Measurements from ENCODE around the gene LPCAT4.
"Not testable (repeated sequence)": the region's sequence is repeated elsewhere in the genome, so short reads cannot be mapped to it uniquely, and the experiment has no call there.

Gene LPCAT4, protein sequence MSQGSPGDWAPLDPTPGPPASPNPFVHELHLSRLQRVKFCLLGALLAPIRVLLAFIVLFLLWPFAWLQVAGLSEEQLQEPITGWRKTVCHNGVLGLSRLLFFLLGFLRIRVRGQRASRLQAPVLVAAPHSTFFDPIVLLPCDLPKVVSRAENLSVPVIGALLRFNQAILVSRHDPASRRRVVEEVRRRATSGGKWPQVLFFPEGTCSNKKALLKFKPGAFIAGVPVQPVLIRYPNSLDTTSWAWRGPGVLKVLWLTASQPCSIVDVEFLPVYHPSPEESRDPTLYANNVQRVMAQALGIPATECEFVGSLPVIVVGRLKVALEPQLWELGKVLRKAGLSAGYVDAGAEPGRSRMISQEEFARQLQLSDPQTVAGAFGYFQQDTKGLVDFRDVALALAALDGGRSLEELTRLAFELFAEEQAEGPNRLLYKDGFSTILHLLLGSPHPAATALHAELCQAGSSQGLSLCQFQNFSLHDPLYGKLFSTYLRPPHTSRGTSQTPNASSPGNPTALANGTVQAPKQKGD

DNA sequence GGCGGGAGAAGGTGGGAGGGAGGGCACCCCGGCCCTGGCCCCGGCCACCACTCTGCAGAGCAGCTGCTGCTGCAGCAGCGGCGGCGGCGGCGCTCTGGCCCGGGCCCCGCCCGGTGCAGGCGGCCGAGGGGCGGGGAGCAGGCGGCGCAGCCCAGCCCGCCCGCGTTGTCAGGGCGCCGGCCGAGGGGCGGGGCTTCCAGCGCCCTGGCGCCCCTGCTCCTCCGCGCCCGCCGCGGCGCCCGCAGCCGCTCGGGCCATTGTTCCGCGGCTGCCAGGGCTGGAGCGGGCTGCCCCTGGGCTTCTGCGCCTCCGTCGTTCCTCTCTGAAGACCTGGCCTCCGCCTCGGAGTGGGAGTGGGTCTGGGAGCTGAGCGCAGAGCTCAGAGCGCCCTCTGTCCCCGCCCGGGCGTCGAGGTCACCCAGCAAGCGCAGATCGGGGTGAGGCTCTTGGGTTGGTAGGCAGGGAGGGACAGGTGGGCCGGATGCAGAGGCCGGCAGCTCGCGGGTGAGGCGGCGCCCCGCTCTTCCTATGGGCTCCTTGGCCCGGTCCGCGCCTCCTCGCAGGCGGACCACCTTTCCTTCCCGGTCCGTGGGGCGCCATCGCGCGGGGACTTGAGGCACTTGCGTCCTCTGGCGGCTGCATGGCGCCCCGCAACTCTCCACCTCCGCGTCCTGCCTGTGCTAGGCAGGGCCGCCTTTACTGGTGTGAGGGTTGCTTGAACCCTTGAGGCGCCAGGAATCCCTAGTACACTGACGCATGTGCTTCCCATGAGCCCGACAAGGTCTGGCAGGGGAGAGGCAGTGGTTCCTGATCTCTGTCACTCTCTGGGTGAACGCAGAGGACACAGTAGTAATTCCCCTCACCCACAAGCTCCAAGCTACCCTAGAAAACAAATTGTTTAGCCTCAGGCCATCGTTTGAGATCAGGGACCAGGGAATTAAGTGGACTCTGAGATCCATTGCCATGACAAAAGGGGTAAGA is at the start of gene LPCAT4:
Gene LPCAT4 (minus strand): TSS at position 96 of the 981 bp plus-strand sequence. CDS start 96 bp downstream, outside the sequence.
- DNase-seq, result peak; percentile 93

DNA sequence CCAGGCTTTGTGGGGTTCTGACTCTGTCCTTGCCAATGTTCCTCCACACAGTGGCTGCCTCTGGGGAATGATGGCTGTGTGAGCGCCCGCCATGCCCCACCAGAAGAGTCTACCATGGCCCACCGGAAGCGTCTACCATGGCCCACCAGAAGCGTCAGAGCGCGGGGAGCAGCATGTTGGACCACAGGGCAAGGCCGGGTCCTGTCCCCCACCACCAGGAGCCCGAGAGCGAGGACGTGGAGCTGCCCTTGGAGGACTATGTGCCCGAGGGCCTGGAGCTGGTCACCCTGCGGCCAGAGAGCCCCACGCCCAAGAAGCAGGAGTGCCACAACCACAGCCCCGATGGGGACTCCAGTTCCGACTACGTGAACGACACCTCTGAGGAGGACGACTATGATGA is 42.5 kb upstream of the LPCAT4 start:
- DNase-seq, result not testable (repeated sequence)

DNA sequence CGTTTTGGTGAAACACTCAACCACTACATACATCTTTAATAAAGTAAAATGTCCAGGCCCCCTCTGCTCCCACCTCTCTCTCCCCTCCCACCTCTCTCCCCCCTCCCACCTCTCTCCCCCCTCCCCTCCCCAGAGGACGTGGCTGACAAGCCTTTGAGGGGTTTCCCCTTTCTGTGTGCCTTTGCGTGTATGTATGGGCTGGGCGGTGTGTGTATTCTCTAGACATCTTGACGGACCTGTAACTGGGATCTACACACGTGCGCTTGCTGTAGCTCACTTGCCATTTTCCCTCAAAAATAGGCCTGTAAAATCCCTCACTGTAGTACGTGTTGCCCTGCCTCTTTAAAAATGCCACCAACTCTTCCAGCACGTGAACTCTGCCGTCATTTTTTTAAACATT is 42.0 kb upstream of the LPCAT4 start:
- DNase-seq, result not testable (repeated sequence)

DNA sequence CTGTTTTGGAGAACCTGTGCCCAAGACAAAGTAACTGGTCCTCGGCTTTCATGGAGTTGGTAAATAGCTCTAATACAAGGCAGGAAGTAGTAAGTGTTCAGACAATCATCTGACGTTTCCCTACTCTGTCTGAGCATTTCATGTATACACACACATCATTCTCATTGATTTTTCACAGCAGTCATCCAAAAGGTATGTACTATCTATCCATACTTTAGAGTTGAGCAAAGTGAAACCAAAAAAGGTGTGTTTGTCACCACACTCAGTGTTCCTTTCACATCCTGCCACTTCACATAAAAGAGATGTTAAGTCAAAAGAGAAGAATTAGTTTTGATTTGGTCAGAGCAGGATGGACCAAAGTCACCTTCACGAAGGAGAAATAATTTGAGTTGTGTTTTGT is 36.9 kb upstream of the LPCAT4 start:
- DNase-seq, result not testable (repeated sequence)

DNA sequence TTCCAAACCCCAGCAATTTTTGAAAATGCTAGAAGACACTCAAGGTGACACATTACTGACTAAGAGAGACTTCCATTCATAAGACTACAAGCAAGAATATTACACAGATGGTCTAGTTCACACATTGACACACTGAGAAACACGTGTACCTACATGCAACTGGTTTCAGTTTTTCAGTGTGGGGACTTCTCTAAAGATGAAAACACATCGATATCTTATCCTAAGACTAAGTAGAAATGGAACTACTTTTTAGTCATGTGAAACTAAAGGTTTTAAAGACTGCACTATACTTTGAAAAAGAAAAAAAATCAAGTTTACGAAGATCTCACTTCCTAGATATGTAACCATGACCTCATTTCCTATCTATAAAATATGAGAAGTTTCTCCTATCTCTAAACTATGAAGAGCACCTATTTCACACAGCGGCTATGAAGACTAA is 36.2 kb upstream of the LPCAT4 start:
- not testable (repeated sequence) for DNase-seq

DNA sequence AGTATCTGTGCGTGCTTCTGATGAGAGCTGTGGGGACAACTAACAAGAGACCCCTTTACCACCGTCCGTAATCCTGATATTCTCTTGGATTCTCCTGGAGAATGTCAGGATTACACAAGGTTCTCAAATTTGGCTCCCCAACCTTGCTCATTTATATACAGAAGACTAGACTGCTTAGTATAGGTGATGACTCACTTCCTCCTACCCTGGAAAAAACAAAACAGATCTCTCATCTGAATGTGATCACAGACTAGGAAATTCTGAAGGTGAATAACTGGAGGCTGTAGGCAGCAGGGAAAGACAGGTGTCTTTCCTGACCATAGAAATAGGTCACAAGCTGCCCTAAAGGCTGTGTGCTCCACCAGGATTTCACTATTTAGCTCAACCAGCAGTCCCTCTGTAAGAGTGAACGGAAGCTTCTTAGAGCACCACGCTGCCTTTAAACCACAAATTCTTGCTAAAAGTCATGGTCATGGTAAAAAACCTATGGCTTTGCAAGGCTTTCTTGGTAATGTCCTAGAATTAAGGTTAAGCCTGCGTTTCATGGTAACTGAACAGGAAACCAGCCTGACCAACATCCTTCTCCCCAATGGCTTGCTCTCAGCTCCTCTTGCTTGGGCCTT is 30.8 kb upstream of the LPCAT4 start:
- DNase-seq, result not testable (repeated sequence)

DNA sequence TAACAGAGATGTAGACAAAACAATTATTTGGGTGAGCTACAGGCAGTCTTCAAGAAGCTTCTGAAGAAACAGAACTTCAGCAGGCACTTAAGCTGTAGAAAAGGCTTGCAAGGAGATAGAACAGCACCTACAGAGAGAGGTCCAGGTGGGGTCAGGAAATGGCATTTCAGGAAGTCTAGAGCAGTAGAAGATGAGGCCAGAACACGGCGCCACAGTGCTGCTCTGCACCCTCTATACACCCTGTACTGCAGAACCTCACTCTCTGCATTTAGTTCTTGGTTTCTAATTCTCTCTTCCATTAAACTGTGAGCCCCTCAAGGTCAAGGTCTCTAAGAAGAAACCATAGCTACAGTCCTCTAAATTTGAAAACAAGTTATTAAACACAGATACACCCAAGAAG is 26.0 kb upstream of the LPCAT4 start:
- not testable (repeated sequence) for DNase-seq

DNA sequence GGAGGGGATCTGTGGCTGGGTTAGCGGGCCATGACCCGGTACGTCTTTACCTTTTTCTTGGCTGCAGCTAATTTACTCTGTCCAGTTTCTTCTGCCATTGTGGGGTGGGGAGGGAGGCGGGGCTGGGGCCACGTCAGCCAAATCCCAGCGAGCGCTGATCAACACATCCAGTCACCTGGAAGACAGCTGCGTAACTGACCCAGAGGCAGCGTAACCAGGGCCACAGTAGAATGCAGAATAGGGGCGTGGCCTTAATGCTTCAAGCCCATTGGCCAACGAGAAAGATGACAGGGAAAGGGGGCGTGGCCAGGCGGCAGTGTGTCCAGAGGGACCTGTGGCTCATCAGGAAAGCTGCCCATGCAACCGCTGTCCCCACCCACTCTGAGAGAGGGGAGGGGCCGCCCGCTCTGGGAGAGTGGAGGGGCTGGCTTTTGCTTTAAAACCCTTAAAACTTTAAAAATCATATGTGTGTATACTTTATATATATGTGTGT is 22.6 kb upstream of the LPCAT4 start:
- DNase-seq, result not testable (repeated sequence)

DNA sequence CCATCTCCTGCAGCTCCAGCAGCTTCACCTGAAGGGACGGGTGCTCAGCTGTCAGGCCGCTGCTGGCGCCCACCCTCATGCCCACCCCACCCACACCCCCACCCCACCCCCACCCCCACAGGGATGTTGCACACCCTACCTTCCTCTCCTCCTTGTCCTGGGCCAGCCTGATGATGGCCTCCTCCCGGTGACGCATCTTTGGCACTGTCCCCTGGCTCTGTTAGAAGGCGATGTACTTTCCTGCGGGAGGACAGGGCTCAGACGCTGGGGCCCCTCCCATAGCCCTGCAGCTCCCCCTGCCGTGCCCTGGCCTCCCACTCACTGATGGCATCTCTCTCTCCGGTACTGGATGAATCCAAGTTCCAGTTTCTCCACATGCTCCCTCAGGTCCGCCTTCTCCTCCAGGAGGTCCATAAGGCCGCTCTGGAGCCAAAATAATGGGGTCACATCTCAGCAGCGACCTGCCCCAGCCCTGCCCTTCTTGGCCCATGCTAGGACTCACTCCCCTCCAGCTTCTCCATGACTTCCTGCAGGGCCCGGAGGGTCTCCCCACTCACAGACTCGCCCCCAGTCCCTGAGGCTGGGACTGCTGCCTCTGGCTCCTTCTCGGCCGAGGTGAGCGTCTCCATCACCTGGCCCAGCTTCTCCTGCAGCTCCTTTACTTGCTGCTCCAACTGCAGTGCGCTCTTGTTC is 15.0 kb upstream of the LPCAT4 start:
- not testable (repeated sequence) for DNase-seq

DNA sequence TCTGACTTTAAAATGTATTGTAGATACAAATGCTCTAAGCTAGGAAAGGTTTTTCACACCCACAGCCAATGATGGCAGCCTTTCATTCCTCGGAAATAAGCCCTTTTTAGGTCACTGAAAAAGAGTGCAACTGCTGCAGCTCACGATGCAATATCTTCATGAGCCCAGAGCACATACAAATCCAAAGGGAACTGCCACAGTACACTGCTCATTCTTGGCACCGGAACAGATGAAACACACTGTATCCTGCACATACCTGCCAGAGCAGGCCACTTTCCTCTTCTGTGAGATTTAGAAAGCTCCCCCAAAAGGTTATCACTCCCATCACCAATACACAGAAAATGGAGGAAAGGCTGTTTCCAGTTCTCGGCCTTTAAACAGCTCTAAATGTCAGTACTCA is 13.5 kb upstream of the LPCAT4 start:
- not testable (repeated sequence) for DNase-seq

DNA sequence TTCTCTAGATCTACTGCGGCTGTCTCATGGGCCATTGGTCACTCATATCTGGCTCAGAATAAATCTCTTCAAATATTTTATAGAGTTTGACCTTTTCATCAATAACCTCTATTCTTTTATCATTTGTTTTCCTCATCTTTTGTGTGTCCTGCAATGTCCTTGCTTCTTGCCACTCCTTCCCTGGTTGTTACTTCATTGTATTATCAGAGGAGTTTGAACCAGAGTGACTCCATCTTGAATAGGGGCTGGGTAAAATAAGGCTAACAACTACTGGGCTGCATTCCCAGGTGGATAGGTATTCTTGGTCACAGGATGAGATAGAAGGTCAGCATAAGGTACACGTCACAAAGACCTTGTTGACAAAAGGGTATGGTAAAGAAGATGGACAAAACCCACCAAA is 9.9 kb upstream of the LPCAT4 start:
- DNase-seq, result no peak

DNA sequence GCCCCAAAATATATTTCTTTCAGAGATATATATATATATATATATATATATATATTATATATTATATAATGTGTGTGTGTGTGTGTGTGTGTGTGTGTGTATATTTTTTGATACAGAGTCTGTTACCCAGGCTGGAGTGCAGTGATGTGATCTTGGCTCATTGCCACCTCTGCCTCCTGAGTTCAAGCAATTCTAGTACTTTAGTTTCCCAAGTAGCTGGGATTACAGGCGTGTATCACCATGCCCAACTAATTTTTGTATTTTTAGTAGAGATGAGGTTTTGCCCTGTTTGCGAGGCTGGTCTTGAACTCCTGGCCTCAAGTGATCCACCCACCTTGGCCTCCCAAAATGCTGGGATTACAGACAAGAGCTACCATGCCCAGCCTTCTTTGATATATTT is 8.5 kb upstream of the LPCAT4 start:
- not testable (repeated sequence) for DNase-seq

DNA sequence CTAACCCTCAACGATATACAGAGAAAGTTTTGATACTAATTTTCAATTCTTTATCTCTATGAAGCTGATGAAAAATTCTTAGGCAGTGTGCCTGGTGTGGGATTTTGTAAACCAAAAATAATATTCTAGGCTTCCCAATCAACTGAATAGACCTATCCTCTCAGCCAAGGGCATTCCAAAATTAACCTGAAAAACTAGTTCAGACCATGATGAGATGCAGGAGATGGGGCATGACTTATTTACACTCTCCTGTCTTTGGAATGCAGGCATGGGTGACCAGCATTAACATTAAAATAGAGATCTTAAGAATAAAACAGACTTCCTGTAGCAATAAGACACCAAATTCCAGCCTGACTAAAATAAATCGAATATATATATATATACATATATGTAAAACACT is 7.8 kb upstream of the LPCAT4 start:
- no peak for DNase-seq

DNA sequence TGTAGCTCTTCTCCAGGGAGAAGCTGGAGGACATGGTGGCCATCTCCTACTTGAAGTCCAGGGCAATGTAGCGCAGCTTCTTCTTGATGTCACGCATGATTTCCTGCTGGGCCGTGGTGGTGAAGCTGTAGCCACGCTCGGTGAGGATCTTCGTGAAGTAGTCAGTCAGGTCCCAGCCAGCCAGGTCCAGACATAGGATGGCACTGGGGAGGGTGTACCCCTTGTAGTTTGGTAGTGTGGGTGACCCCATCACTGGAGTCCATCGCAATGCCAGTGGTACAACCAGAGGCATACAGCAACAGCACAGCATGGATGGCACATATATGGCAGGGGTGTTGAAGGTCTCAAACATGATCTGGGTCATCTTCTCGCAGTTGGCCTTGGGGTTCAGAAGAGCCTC is 7.0 kb upstream of the LPCAT4 start:
- DNase-seq, result no peak

DNA sequence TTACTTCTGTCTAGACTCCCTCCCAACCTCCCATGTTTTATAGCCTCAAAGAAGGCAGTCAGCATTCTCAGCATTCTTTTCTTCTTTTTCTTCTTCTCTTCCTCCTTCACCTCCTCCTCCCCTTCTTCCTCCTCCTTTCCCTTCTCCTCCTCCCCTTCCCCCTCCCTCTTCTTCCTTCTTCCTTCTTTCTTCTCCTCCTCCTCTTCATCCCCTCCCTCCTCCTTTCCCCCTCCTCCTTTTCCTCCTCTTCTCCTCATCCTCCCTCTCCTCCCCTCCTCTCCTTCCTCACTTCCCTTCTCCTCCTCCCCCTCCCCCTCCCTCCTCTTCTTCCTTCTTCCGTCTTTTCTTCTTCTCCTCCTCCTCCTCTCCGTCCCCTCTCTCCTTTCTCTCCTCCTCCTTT is 3.6 kb upstream of the LPCAT4 start:
- DNase-seq, result no peak

DNA sequence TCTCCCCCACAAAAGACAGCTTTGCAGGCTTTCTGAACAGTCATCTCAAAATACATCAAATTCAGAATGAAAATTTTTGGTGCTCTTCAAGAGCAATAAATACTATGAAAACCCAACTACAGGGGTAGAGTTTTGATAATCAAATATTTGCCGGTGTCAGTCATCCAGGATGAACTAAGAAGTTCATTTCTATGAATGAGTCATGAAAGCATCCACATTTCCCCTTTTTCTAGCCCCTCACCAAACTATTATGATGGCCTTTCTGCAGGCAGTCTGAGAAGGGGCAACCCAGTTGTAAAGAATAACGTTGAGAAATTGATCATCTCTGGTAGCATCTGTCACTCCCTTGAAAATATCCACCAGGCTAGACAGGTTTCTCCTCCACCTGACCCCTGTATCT is 3.1 kb upstream of the LPCAT4 start:
- no peak for DNase-seq

DNA sequence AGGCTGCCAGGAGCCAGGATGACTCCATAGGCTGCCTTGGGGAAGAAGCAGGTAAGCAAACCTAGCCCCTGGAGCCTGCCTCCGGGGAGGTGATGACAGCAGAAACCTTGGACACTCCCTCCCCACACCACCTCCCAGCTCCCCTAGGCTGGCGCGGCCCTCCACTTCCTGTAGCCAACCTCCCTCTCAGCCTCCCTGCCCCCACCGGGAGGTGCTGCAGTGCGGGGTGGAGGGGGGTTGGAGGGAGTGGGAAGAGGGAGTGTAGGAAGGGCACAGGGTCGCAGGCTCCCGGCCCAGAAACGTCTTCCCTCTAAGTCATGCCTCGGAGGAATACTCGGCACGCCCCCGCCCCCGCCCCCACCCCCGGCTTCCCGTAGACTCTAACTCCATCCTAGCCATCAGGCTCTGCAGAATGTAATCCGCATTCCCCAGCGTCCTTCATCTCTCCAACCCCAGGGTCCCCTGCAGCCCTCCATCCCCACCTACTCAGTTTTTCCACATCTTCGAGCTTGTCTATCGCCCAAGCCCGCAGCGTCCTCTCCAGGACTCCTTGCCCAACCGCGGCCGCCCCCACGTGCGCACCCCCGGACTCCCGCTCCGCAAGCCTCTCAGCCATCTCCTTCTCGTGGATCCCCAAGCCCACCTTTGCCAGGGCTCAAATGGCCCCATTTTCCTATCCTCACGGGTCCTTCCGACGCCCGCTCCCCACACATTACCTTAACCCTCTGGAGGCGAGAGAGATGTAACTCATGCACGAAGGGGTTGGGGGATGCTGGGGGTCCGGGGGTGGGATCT is 528 bp downstream of the LPCAT4 start:
- peak; percentile 74 for DNase-seq

DNA sequence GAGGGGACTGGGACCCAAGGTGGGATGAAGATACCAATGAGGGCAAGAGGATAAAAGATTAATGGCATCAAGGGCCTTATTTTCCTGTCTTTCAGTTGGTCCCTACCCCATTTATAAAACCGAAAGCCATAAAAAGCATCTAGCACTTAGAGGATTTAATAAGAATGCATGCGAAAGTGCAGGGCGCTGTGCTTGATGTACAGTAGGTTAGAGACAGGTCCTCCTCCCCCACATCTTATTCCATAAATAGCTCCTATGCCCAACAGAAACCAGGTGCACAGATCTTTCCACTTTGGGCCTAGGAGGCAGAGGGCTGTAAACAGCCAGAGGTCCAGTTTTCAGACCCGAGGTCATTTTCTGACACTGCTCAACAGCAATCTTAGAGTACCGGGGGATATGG is 1.2 kb downstream of the LPCAT4 start:
- no peak for DNase-seq

DNA sequence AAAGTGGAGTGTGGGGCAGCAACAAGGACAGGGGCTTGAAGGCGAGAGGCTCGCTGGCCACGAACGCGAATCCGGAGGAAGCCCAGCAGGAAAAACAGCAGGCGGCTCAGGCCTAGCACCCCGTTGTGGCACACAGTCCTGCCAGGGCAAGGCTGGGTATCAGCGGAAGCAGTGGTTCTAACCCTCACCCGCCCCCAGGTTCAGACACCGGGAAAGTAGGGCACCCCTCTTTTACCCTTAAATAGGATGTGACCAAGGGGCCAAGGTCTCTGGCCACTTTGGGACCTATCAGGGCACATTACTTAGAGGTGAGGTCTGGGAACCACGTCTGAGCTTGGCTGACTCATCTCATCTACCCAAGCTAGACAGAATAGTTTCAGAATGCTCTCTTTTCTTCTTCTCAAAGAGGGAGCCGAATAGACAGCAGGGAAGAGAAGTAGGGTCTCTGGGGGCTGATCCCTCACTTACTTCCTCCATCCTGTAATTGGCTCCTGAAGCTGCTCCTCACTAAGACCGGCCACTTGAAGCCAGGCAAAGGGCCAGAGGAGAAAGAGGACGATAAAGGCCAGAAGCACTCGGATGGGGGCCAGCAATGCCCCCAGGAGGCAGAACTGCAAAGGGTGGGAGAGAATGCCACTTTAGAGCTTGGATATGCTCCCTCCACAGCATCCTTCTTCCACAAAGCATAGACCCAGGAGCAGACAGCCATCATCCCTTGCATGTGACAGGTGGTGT is 1.7 kb downstream of the LPCAT4 start:
- peak; percentile 9 for DNase-seq

DNA sequence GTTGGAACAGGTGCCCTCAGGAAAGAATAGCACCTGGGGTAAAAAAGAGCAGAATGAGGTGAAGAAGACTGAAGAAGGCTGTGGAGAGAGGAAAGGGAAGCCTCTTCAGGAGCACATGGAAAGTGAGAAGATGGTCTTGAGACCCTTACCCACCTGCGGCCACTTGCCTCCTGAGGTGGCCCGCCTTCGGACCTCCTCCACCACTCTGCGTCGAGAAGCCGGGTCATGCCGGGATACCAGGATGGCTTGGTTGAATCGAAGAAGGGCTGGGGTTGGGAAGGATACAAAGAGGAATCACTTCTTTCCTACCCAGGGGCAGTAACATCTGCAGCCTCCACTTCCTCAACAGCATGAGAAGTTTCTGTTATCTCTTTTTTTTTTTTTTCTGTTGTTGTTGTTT is 3.0 kb downstream of the LPCAT4 start:
- no peak for DNase-seq
